ENCODE results near the gene CAV3.

CAV3 gene

GRCh38 chr3:8734908-8735307 is 1.3 kb downstream of the CAV3 start:
- DNase-seq, result no peak

- DNase-seq, result no peak
These were observed 2.8 kb downstream of the CAV3 start for GRCh38 chr3:8736436-8736835.

GRCh38 chr3:8737301-8737700 is 3.7 kb downstream of the CAV3 start:
- no peak for DNase-seq

- no peak for DNase-seq
These were observed 4.2 kb downstream of the CAV3 start for GRCh38 chr3:8737823-8738222.

GRCh38 chr3:8738639-8739038 is 5.0 kb downstream of the CAV3 start:
- no peak for DNase-seq

- no peak for DNase-seq
These were observed 6.3 kb downstream of the CAV3 start for GRCh38 chr3:8739757-8740504.

GRCh38 chr3:8741581-8742261 is 8.1 kb downstream of the CAV3 start:
- no peak for DNase-seq

GRCh38 chr3:8743021-8743601 is 9.5 kb downstream of the CAV3 start:
- no peak for DNase-seq

GRCh38 chr3:8743911-8744310 is 10.3 kb downstream of the CAV3 start:
- peak in 1 of 58 donors; percentile 24 for DNase-seq

- DNase-seq, result no peak
These were observed 12.2 kb downstream of the CAV3 start for GRCh38 chr3:8745619-8746370.

- no peak for DNase-seq
These were observed 13.3 kb downstream of the CAV3 start for GRCh38 chr3:8746780-8747345.

- DNase-seq, result no peak
These were observed 15.7 kb downstream of the CAV3 start for GRCh38 chr3:8749316-8749715.

- no peak for DNase-seq
These were observed 19.2 kb downstream of the CAV3 start for GRCh38 chr3:8752832-8753231.

GRCh38 chr3:8755097-8755496 is 21.5 kb downstream of the CAV3 start:
- DNase-seq, result no peak

GRCh38 chr3:8755564-8756237 is 22.1 kb downstream of the CAV3 start:
- no peak for DNase-seq

GRCh38 chr3:8756671-8757070 is 23.1 kb downstream of the CAV3 start:
- DNase-seq, result no peak

- peak in 1 of 58 donors; percentile 18 for DNase-seq
These were observed 24.2 kb downstream of the CAV3 start for GRCh38 chr3:8757551-8758518.

GRCh38 chr3:8759038-8759707 is 25.6 kb downstream of the CAV3 start:
- no peak for DNase-seq

GRCh38 chr3:8760091-8760490 is 26.5 kb downstream of the CAV3 start:
- DNase-seq, result no peak
